OCI-LY1 (cell line): ENCODE results near the gene OPN1MW2.
"Not testable (repeated sequence)": the region's sequence is repeated elsewhere in the genome, so short reads cannot be mapped to it uniquely, and the experiment has no call there.

Experiments used
- EZH2 ChIP-seq: fragments of 200-600 bp; sonication (generic), shearing (Covaris generic); IDR thresholded peaks from 2 replicates; pipeline ENCODE4 v1.8.0; 2017; ENCODE audit warnings: borderline replicate concordance, mixed run types, mild to moderate bottlenecking, antibody characterized with exemption, low read length, moderate library complexity, mixed read lengths
- TF ChIP-seq, protein P1 (sequence below): fragments of 200-600 bp; sonication (generic), shearing (Covaris generic); IDR thresholded peaks from 2 replicates; pipeline ENCODE4 v1.5.1; 2017; ENCODE audit warnings: mild to moderate bottlenecking, antibody characterized with exemption, low read length, moderate library complexity, mixed read lengths

- TF ChIP-seq, protein P1, sequence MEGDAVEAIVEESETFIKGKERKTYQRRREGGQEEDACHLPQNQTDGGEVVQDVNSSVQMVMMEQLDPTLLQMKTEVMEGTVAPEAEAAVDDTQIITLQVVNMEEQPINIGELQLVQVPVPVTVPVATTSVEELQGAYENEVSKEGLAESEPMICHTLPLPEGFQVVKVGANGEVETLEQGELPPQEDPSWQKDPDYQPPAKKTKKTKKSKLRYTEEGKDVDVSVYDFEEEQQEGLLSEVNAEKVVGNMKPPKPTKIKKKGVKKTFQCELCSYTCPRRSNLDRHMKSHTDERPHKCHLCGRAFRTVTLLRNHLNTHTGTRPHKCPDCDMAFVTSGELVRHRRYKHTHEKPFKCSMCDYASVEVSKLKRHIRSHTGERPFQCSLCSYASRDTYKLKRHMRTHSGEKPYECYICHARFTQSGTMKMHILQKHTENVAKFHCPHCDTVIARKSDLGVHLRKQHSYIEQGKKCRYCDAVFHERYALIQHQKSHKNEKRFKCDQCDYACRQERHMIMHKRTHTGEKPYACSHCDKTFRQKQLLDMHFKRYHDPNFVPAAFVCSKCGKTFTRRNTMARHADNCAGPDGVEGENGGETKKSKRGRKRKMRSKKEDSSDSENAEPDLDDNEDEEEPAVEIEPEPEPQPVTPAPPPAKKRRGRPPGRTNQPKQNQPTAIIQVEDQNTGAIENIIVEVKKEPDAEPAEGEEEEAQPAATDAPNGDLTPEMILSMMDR, result not testable (repeated sequence)
- not testable (repeated sequence) for TF ChIP-seq EZH2
Measured at GRCh38 chrX:154238939-154239559, 19.5 kb downstream of the OPN1MW2 start.
